SK-N-SH (cell line): Measurements from ENCODE around the gene TRAF4. TPM values are rescaled to one million over a fixed set of nuclear protein-coding genes. Genes with fewer than 3 reads are reported as not detected.

ENCODE experiments used
- CTCF ChIA-PET: fragments of 300-600, 350-600 bp; formaldehyde crosslinking; extraction: SDS; loops from one replicate; lab custom pipeline; 2021; lab: Yijun Ruan, JAX
- POLR2A ChIA-PET: fragments of 350-600 bp; sonication (Branson Sonifier 250); formaldehyde crosslinking; extraction: SDS; loops from one replicate; lab custom pipeline; 2020; ENCODE audit warnings: antibody characterized with exemption, inconsistent platforms; lab: Yijun Ruan, JAX
- DNase-seq: peaks from one replicate; pipeline ENCODE4 v3.0.0; 2012
- H2AFZ ChIP-seq: fragments of 200-600 bp; sonication (generic); 2 replicates; pipeline ENCODE4 v1.8.1; 2016; ENCODE audit warnings: antibody characterized with exemption, mild to moderate bottlenecking, low read depth
- H3F3A ChIP-seq: fragments of 200-600 bp; sonication (generic); replicated peaks from 2 replicates; pipeline ENCODE3; 2016; ENCODE audit warnings: antibody characterized with exemption, mild to moderate bottlenecking; ENCODE audit not compliant: insufficient read depth
- H3K27ac ChIP-seq, 2 experiments: fragments of 200-500 bp in 1 of 2; fragments of 200-600 bp in 1 of 2; sonication (Bioruptor generic) in 1 of 2; sonication (generic), shearing (Covaris generic) in 1 of 2; 2 replicates each; pipeline versions ENCODE4 v1.5.1 to v1.6.1; 2014 to 2016; ENCODE audit warnings: low read depth in 2 of 2, inconsistent platforms in 1 of 2, low read length in 1 of 2, mild to moderate bottlenecking in 1 of 2, mixed read lengths in 1 of 2
- H3K27me3 ChIP-seq: fragments of 200-600 bp; sonication (generic), shearing (Covaris generic); 2 replicates; pipeline ENCODE4 v1.6.1; 2016; ENCODE audit warnings: mixed run types; ENCODE audit not compliant: insufficient read depth
- H3K36me3 ChIP-seq, 2 experiments: fragments of 200-500 bp in 1 of 2; fragments of 200-600 bp in 1 of 2; sonication (Bioruptor generic) in 1 of 2; sonication (generic) in 1 of 2; replicated peaks in 1 of 2; 2 replicates each; pipeline versions ENCODE3 to v1.5.1; 2014 to 2016; ENCODE audit warnings: low read length in 1 of 2, mild to moderate bottlenecking in 1 of 2; ENCODE audit not compliant: insufficient read depth in 2 of 2, control insufficient read depth in 1 of 2
- H3K4me1 ChIP-seq, 2 experiments: fragments of 200-500 bp in 1 of 2; fragments of 200-600 bp in 1 of 2; sonication (Bioruptor generic) in 1 of 2; sonication (generic), shearing (Covaris generic) in 1 of 2; 2 replicates each; pipeline versions ENCODE4 v1.5.1 to v1.6.1; 2014 to 2016; ENCODE audit warnings: low read depth in 1 of 2, low read length in 1 of 2, mixed run types in 1 of 2; ENCODE audit not compliant: insufficient read depth in 2 of 2, control insufficient read depth in 1 of 2
- H3K4me2 ChIP-seq: fragments of 200-600 bp; sonication (generic), shearing (Covaris generic); 2 replicates; pipeline ENCODE4 v1.6.1; 2017; ENCODE audit warnings: mixed run types
- H3K4me3 ChIP-seq, 2 experiments: fragments of 200-500 bp in 1 of 2; fragments of 200-600 bp in 1 of 2; sonication (Bioruptor generic) in 1 of 2; sonication (generic), shearing (Covaris generic) in 1 of 2; 2 replicates each; pipeline versions ENCODE4 v1.5.1 to v1.8.1; 2014 to 2016; ENCODE audit warnings: low read depth in 2 of 2, inconsistent platforms in 1 of 2, low read length in 1 of 2, mild to moderate bottlenecking in 1 of 2, mixed read lengths in 1 of 2, moderate library complexity in 1 of 2
- H3K79me2 ChIP-seq: fragments of 200-600 bp; sonication (generic); 2 replicates; pipeline ENCODE4 v1.8.1; 2017; ENCODE audit warnings: mild to moderate bottlenecking; ENCODE audit not compliant: insufficient read depth
- H3K9ac ChIP-seq: fragments of 200-600 bp; sonication (generic); 2 replicates; pipeline ENCODE4 v1.6.1; 2017; ENCODE audit warnings: mixed run types
- H3K9me2 ChIP-seq: fragments of 200-600 bp; sonication (generic); 2 replicates; pipeline ENCODE4 v1.6.1; 2017; ENCODE audit warnings: mixed run types
- H3K9me3 ChIP-seq: fragments of 200-600 bp; sonication (generic); 2 replicates; pipeline ENCODE4 v1.6.1; 2017; ENCODE audit warnings: mixed run types, mild to moderate bottlenecking, moderate library complexity
- H4K20me1 ChIP-seq: fragments of 200-600 bp; sonication (generic); 2 replicates; pipeline ENCODE4 v1.6.1; 2017; ENCODE audit warnings: mild to moderate bottlenecking, mixed run types; ENCODE audit not compliant: insufficient read depth
- CTCF ChIP-seq: fragments of 200-600 bp; sonication (generic); IDR thresholded peaks from 2 replicates; pipeline ENCODE4 v1.6.1; 2017; ENCODE audit warnings: antibody characterized with exemption, mild to moderate bottlenecking, moderate library complexity
- GABPA ChIP-seq: IDR thresholded peaks from 2 replicates; pipeline ENCODE4 v1.4.0; 2012; ENCODE audit warnings: low read depth, mild to moderate bottlenecking
- GATA2 ChIP-seq: sonication (generic); formaldehyde crosslinking; IDR thresholded peaks from 2 replicates; pipeline ENCODE4 v1.5.0; 2020; ENCODE audit warnings: mild to moderate bottlenecking, missing genetic modification reagents
- IRF3 ChIP-seq: fragments of 150-350 bp; IDR thresholded peaks from 2 replicates; pipeline ENCODE4 v1.6.1; 2016; ENCODE audit warnings: mild to moderate bottlenecking, low read depth, low read length
- JUND ChIP-seq: IDR thresholded peaks from 2 replicates; pipeline ENCODE4 v1.4.0; 2012
- MXI1 ChIP-seq: IDR thresholded peaks from 2 replicates; pipeline ENCODE4 v1.6.1; 2012; ENCODE audit warnings: mild to moderate bottlenecking, low read depth, low read length, improper control_type of control experiment
- NFIC ChIP-seq: IDR thresholded peaks from 2 replicates; pipeline ENCODE4 v1.4.0; 2012; ENCODE audit warnings: borderline replicate concordance
- RAD21 ChIP-seq: IDR thresholded peaks from 2 replicates; pipeline ENCODE4 v1.6.1; 2012; ENCODE audit warnings: mild to moderate bottlenecking, low read length
- RCOR1 ChIP-seq: fragments of 150-350 bp; IDR thresholded peaks from 2 replicates; pipeline ENCODE4 v1.6.1; 2017; ENCODE audit warnings: antibody characterized with exemption, low read length
- REST ChIP-seq: IDR thresholded peaks from 2 replicates; pipeline ENCODE4 v1.6.1; 2012; ENCODE audit warnings: mild to moderate bottlenecking, low read depth, low read length, moderate library complexity
- SMC3 ChIP-seq: IDR thresholded peaks from 2 replicates; pipeline ENCODE4 v1.6.1; 2012; ENCODE audit warnings: low read depth, low read length, improper control_type of control experiment
- ZBTB33 ChIP-seq: IDR thresholded peaks from 2 replicates; pipeline ENCODE4 v1.4.0; 2012; ENCODE audit warnings: low read depth, borderline replicate concordance
- WGBS: methylation state at CpG from one replicate; pipeline ENCODE4 v1.1.6; 2017; ENCODE audit warnings: low lambda C conversion rate; 5-methylcytosine and 5-hydroxymethylcytosine counted together
- polyA plus RNA-seq, 3 experiments: library from polyadenylated mRNA; depleted of rRNA; stranded (reverse); fragments of >200 nt; gene quantifications; 2 replicates each; pipeline ENCODE4 v1.2.3, GENCODE V29; 2012

TRAF4 gene
- polyA plus RNA-seq, 1 of the 3 experiments (the other 2 are of a cell fraction): 95.7 TPM

GRCh38 chr17:28763137-28763799 is 19.5 kb downstream of the TRAF4 start (continued):
- TF ChIP-seq CTCF: no peak
- TF ChIP-seq JUND: no peak
- TF ChIP-seq IRF3: no peak
- TF ChIP-seq, all 33 proteins: peak for 0

GRCh38 chr17:28763804-28764266 is 20.0 kb downstream of the TRAF4 start:
- peaks cover 8% of the 10 kb centered on the region for H4K20me1 ChIP-seq
- H3F3A ChIP-seq: peaks cover 25% of the 10 kb centered on the region
- H3K9me3 ChIP-seq: no peaks in the 10 kb centered on the region
- H3K9me2 ChIP-seq: no peaks in the 10 kb centered on the region
- H3K27me3 ChIP-seq: no peaks in the 10 kb centered on the region
- peak; percentile 78 for DNase-seq
- no peak overlapping the region for H2AFZ ChIP-seq
- peak; percentile 96 for TF ChIP-seq CTCF
- no peak for TF ChIP-seq MXI1
- peak; percentile 81 for TF ChIP-seq RAD21
- TF ChIP-seq RCOR1: no peak
- no peak for TF ChIP-seq GABPA
- peak; percentile 73 for TF ChIP-seq SMC3
- peak; percentile 48 for TF ChIP-seq NFIC
- TF ChIP-seq ZBTB33: no peak
- TF ChIP-seq REST: no peak
- no peak for TF ChIP-seq GATA2 (CRISPR knock-in tag)
- no peak overlapping the region for H3K4me3 ChIP-seq
- H3K79me2 ChIP-seq: peaks cover 7% of the 10 kb centered on the region; the same call in 1 of the 2 replicates
- CTCF ChIA-PET: interaction anchor here (0.6 to 6.5 kb wide), 64 partner anchors 9 to 413 kb away, joined by 3 to 125 read pairs (median 5); partner anchors contain the start of genes DHRS13, ERAL1, FAM222B and FLOT2
- H3K4me1 ChIP-seq: peaks cover 0 to 19% of the 10 kb centered on the region in 2 experiments; a peak in 1 of 4 replicates
- peak overlapping the region in 1 of 2 experiments; percentile 0; a peak in 1 of 4 replicates for H3K27ac ChIP-seq
- no peak overlapping the region for H3K4me2 ChIP-seq
- 75% methylated on average over 5 of the region's 5 CpGs for WGBS
- POLR2A ChIA-PET: interaction anchor here (0.7 to 1.0 kb wide), 5 partner anchors 48 to 144 kb away, joined by 3 to 4 read pairs (median 3); partner anchors contain the start of gene DHRS13
- H3K9ac ChIP-seq: no peak overlapping the region
- H3K36me3 ChIP-seq: peaks cover 11 to 39% of the 10 kb centered on the region in 2 experiments
